Neural cell (in vitro differentiated cells): ENCODE results near the gene FHAD1. TPM values are rescaled to one million over a fixed set of nuclear protein-coding genes. Genes with fewer than 3 reads are reported as not detected.

Source experiments
- H2AFZ ChIP-seq: fragments of 200-600, 300-800 bp; sonication (generic), shearing (Covaris generic); 2 replicates; pipeline ENCODE4 v1.6.0; 2014; ENCODE audit warnings: low read depth, mild to moderate bottlenecking, antibody characterized with exemption, low read length, moderate library complexity
- H3F3A ChIP-seq: fragments of 200-600 bp; shearing (Covaris generic); 2 replicates; pipeline ENCODE4 v1.6.1; 2016; ENCODE audit warnings: mild to moderate bottlenecking, moderate library complexity, mixed read lengths, antibody characterized with exemption, low read length; ENCODE audit not compliant: insufficient read depth, poor library complexity, severe bottlenecking
- H3K27ac ChIP-seq: fragments of 200-600, 300-800 bp; sonication (generic), shearing (Covaris generic); 2 replicates; pipeline ENCODE4 v1.5.1; 2014; ENCODE audit warnings: mild to moderate bottlenecking, low read length, moderate library complexity
- H3K27me3 ChIP-seq: fragments of 300-800, 200-600 bp; sonication (generic), shearing (Covaris generic); 2 replicates; pipeline ENCODE4 v1.6.0; 2014; ENCODE audit warnings: mild to moderate bottlenecking, low read depth, low read length, moderate library complexity; ENCODE audit not compliant: insufficient read depth
- H3K36me3 ChIP-seq: fragments of 300-800, 200-600 bp; sonication (generic), shearing (Covaris generic); 2 replicates; pipeline ENCODE4 v1.5.1; 2014; ENCODE audit warnings: mild to moderate bottlenecking, antibody characterized with exemption, low read length, moderate library complexity; ENCODE audit not compliant: insufficient read depth
- H3K4me2 ChIP-seq: fragments of 300-800, 200-600 bp; sonication (generic), shearing (Covaris generic); 2 replicates; pipeline ENCODE4 v1.6.0; 2014; ENCODE audit warnings: mild to moderate bottlenecking, low read length
- H3K4me3 ChIP-seq: fragments of 300-800, 200-600 bp; sonication (generic), shearing (Covaris generic); 2 replicates; pipeline ENCODE4 v1.5.1; 2014; ENCODE audit warnings: mild to moderate bottlenecking, low read length, moderate library complexity
- H3K79me2 ChIP-seq: fragments of 200-600 bp; shearing (Covaris generic); replicated peaks from 2 replicates; pipeline ENCODE4 v1.6.0; 2014; ENCODE audit warnings: mild to moderate bottlenecking, low read length, moderate library complexity; ENCODE audit not compliant: insufficient read depth
- H3K9ac ChIP-seq: fragments of 300-800, 200-600 bp; sonication (generic), shearing (Covaris generic); 2 replicates; pipeline ENCODE4 v1.6.1; 2016; ENCODE audit warnings: mild to moderate bottlenecking, low read length, mixed read lengths
- H3K9me2 ChIP-seq: fragments of 200-600 bp; shearing (Covaris generic); 2 replicates; pipeline ENCODE4 v1.6.1; 2016; ENCODE audit warnings: mild to moderate bottlenecking, low read length, mixed read lengths; ENCODE audit not compliant: insufficient read depth
- H3K9me3 ChIP-seq: fragments of 200-600, 300-800 bp; sonication (generic), shearing (Covaris generic); 2 replicates; pipeline ENCODE4 v1.6.1; 2016; ENCODE audit warnings: mild to moderate bottlenecking, mixed run types, low read length, moderate library complexity, mixed read lengths
- H4K20me1 ChIP-seq: fragments of 200-600 bp; shearing (Covaris generic); 2 replicates; pipeline ENCODE4 v1.6.1; 2016; ENCODE audit warnings: mild to moderate bottlenecking, mixed run types; ENCODE audit not compliant: insufficient read depth
- EP300 ChIP-seq: fragments of 450-650 bp; conservative IDR thresholded peaks from 2 replicates; pipeline ENCODE4 v1.6.1; 2014; ENCODE audit warnings: antibody characterized with exemption, mild to moderate bottlenecking, moderate library complexity; ENCODE audit not compliant: poor library complexity, severe bottlenecking
- EZH2 ChIP-seq: fragments of 200-600, 300-800 bp; shearing (Covaris generic), sonication (generic); IDR thresholded peaks from 2 replicates; pipeline ENCODE4 v1.6.1; 2014; ENCODE audit warnings: antibody characterized with exemption, low read length, borderline replicate concordance, mild to moderate bottlenecking; ENCODE audit not compliant: insufficient read depth, poor library complexity, severe bottlenecking
- MXI1 ChIP-seq: fragments of 450-650 bp; conservative IDR thresholded peaks from 2 replicates; pipeline ENCODE4 v1.6.1; 2014; ENCODE audit warnings: antibody characterized with exemption, mild to moderate bottlenecking; ENCODE audit not compliant: poor library complexity, severe bottlenecking
- POLR2AphosphoS5 ChIP-seq: IDR thresholded peaks from 2 replicates; pipeline ENCODE4 v1.6.1; 2012
- RAD21 ChIP-seq: fragments of 450-650 bp; conservative IDR thresholded peaks from 2 replicates; pipeline ENCODE4 v1.6.1; 2014; ENCODE audit warnings: antibody characterized with exemption, mild to moderate bottlenecking, moderate library complexity
- REST ChIP-seq: IDR thresholded peaks from 2 replicates; pipeline ENCODE4 v1.6.1; 2012; ENCODE audit warnings: borderline replicate concordance
- SMC3 ChIP-seq: fragments of 450-650 bp; conservative IDR thresholded peaks from 2 replicates; pipeline ENCODE4 v1.6.1; 2014; ENCODE audit warnings: antibody characterized with exemption, mild to moderate bottlenecking, moderate library complexity; ENCODE audit not compliant: poor library complexity
- TAF1 ChIP-seq: IDR thresholded peaks from 2 replicates; pipeline ENCODE4 v1.6.1; 2012; ENCODE audit warnings: low read depth
- polyA plus RNA-seq: library from polyadenylated mRNA; depleted of rRNA; stranded (reverse); fragments of >200 nt; gene quantifications from 2 replicates; pipeline ENCODE4 v1.2.3, GENCODE V29; 2014
- TF ChIP-seq, protein P1 (sequence below): fragments of 450-650 bp; IDR thresholded peaks from 2 replicates; pipeline ENCODE4 v1.5.1; 2014; ENCODE audit warnings: antibody characterized with exemption, mild to moderate bottlenecking, moderate library complexity; ENCODE audit not compliant: poor library complexity, severe bottlenecking

Gene FHAD1
- polyA plus RNA-seq, 1 donor from 2014 or later = 0.46 TPM

DNA sequence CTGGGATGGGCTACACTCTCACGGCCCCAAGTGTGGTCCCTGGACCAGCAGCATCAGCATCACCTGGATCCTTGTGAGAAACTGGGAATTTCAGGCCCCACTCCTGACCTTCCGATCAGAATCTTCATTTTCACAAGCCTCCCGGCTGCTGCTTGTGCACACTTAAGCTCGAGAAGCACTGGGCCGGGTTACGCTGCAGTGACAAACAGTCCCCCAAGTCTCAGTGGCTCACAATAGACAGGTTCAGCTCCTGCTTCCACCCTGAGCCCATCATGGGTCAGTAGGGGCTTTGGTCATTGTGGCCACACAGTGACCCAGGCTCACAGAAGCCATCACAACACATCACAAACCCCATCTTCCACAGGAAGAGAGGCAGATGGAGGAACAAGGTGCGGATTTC lies 63.5 kb downstream of the FHAD1 start:
- no peak overlapping the region for H3K4me2 ChIP-seq
- H3K27me3 ChIP-seq = no peaks in the 10 kb centered on the region
- no peaks in the 10 kb centered on the region for H3K79me2 ChIP-seq
- H3K9ac ChIP-seq = no peak overlapping the region
- no peaks in the 10 kb centered on the region for H3K9me2 ChIP-seq
- H2AFZ ChIP-seq = no peak overlapping the region
- no peak for TF ChIP-seq RAD21
- no peak for TF ChIP-seq SMC3
- no peak for TF ChIP-seq EP300
- no peak for TF ChIP-seq TAF1
- TF ChIP-seq POLR2AphosphoS5 = no peak
- no peak for TF ChIP-seq EZH2
- TF ChIP-seq, protein P1, sequence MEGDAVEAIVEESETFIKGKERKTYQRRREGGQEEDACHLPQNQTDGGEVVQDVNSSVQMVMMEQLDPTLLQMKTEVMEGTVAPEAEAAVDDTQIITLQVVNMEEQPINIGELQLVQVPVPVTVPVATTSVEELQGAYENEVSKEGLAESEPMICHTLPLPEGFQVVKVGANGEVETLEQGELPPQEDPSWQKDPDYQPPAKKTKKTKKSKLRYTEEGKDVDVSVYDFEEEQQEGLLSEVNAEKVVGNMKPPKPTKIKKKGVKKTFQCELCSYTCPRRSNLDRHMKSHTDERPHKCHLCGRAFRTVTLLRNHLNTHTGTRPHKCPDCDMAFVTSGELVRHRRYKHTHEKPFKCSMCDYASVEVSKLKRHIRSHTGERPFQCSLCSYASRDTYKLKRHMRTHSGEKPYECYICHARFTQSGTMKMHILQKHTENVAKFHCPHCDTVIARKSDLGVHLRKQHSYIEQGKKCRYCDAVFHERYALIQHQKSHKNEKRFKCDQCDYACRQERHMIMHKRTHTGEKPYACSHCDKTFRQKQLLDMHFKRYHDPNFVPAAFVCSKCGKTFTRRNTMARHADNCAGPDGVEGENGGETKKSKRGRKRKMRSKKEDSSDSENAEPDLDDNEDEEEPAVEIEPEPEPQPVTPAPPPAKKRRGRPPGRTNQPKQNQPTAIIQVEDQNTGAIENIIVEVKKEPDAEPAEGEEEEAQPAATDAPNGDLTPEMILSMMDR = no peak
- TF ChIP-seq MXI1 = no peak
- no peak for TF ChIP-seq REST
- no peak overlapping the region for H3K4me3 ChIP-seq
- H3F3A ChIP-seq = no peaks in the 10 kb centered on the region
- H3K36me3 ChIP-seq = no peaks in the 10 kb centered on the region
- no peaks in the 10 kb centered on the region for H3K9me3 ChIP-seq
- H3K27ac ChIP-seq = no peak overlapping the region
- no peaks in the 10 kb centered on the region for H4K20me1 ChIP-seq

GRCh38 chr1:15311122-15311822 lies 64.2 kb downstream of the FHAD1 start:
- Histone ChIP-seq H3K9ac (no peak overlapping the region), H3K27me3 (no peaks in the 10 kb centered on the region), H3K9me2 (no peaks in the 10 kb centered on the region), H4K20me1 (no peaks in the 10 kb centered on the region), H3K36me3 (no peaks in the 10 kb centered on the region), H3K27ac (no peak overlapping the region), H3K9me3 (no peaks in the 10 kb centered on the region), H3K79me2 (no peaks in the 10 kb centered on the region), H3K4me3 (no peak overlapping the region), H3F3A (no peaks in the 10 kb centered on the region), H3K4me2 (no peak overlapping the region), H2AFZ (no peak overlapping the region)
- TF ChIP-seq EP300 (no peak), EZH2 (no peak), SMC3 (no peak), RAD21 (no peak), TAF1 (no peak), POLR2AphosphoS5 (no peak), REST (no peak), MXI1 (no peak)
- TF ChIP-seq, protein P1 = no peak
